ENCODE measurements around the gene CKAP5.
"Not testable (repeated sequence)": the region's sequence is repeated elsewhere in the genome, so short reads cannot be mapped to it uniquely, and the experiment has no call there.

CKAP5 gene

GRCh38 chr11:46850829-46851380 lies 4.8 kb upstream of the CKAP5 start:
- DNase-seq, result no peak

DNA sequence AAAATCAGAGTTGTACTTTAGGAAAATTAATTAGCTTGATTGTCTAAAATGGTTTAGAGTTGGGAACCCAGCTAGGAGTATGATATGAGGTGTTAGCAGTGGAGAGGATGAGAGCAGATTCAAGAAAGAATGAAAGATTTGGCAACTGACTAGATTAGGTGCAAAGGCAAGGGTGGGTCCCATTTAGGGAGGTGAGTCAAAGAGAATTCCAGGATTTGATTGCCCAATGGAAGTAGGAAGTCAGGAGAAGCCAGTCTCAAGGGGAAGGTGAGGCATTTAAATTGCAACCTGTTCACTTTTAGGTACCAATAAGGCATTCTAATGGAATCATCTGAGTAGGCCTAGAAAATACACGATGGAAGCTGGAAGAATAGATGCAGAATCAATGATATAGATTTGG lies 3.6 kb upstream of the CKAP5 start:
- no peak for DNase-seq

GRCh38 chr11:46846510-46846830 lies 390 bp upstream of the CKAP5 start:
- no peak for DNase-seq

- peak; percentile 53 for DNase-seq
Observed at GRCh38 chr11:46845440-46845739, 690 bp downstream of the CKAP5 start.

GRCh38 chr11:46840116-46840515 lies 6.0 kb downstream of the CKAP5 start:
- no peak for DNase-seq

DNA sequence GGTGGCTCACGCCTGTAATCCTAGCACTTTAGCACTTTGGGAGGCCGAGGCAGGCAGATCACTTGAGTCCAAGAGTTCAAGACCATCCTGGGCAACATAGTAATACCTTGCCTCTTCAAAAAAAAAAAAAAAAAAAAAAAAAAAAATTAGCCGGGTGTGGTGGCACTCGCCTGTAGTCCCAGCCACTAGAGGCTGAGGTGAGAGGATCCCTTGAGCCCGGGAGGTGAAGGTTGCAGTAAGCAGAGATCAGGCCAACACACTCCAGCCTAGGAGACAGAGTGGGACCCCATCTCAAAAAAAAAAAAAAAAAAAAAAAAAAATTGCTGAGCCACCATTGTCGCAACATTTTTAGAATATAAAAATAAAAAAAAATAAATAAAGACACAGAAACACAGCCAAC lies 7.6 kb downstream of the CKAP5 start:
- DNase-seq, result no peak

DNA sequence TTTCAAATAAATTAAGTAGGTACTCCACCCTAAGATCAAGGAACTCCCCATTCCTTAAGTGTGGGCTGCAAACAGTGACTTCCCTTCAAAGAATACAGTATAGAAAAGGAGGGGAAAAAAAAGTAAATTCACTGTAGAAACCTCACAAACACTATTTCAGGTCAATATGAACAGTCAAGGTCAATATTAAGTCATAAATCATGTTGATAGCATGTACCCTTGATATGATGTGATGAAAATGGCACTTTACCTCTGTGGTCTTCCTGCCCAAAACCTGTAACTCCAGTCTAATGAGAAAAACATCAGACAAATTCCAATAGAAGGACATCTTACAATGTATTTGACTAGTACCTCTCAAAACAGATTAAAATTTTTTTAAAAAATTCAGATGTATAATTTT lies 8.2 kb downstream of the CKAP5 start:
- no peak for DNase-seq

DNA sequence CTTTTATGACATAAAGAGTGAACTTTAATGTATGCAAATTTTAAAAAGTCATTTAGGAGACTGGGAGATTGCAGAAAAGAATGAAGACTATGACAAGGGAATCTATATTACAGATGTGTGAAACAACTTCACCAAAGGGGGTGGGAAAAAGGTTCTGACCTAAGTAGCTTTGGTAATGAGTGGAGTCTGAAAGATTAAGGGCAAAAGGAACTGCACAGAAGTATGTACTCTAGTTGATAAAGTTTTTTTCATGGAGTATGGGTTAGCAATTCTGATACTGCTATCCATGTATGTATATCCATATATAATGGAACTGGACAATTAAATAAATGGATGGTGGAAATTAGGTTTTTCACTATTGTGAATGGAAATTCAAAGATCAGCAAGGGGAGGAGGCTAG lies 9.2 kb downstream of the CKAP5 start:
- no peak for DNase-seq

DNA sequence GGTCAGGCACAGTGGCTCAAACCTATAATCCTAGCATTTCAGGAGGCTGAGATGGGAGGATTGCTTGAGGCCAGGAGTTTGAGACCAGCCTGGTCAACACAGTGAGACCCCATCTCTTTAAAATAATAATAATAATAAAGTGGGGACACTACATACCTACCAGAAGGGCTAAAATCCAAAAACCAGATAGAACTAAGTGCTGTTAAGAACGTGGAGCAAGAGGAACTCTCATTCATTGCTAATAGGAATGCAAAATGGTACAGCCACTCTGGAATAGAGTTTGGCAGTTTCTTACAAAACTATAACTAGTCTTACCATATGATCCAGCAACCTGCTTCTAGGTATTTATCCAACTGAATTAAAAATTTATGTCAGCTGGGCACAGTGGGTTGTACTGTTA lies 9.6 kb downstream of the CKAP5 start:
- no peak for DNase-seq

GRCh38 chr11:46835897-46836296 lies 10.2 kb downstream of the CKAP5 start:
- no peak for DNase-seq

GRCh38 chr11:46834821-46835220 lies 11.3 kb downstream of the CKAP5 start:
- DNase-seq, result no peak

- DNase-seq, result no peak
Observed at GRCh38 chr11:46832511-46833214, 13.4 kb downstream of the CKAP5 start.

DNA sequence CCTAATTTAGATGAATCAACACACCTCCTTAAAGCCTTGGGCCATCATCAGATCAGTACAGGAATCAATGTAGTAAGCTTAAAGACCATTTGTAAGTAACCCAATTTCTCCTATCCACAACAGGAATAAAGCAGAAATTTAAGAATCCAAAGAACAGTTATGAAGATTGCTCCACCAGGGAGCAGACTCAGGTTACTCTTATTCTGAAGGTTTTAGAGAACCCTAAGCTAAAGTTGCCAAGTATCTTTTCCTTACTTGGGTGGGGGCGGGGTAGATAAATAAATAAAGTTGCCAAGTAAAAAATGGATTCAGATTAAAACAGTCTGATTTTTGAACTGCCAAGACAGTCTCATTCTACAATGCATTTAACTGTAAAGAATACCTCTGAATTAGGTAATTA lies 18.1 kb downstream of the CKAP5 start:
- no peak for DNase-seq

GRCh38 chr11:46826310-46827044 lies 19.6 kb downstream of the CKAP5 start:
- DNase-seq, result peak; percentile 75

GRCh38 chr11:46808799-46809431 lies 37.2 kb downstream of the CKAP5 start:
- no peak for DNase-seq

- no peak for DNase-seq
Observed at GRCh38 chr11:46801694-46802470, 44.2 kb downstream of the CKAP5 start.

DNA sequence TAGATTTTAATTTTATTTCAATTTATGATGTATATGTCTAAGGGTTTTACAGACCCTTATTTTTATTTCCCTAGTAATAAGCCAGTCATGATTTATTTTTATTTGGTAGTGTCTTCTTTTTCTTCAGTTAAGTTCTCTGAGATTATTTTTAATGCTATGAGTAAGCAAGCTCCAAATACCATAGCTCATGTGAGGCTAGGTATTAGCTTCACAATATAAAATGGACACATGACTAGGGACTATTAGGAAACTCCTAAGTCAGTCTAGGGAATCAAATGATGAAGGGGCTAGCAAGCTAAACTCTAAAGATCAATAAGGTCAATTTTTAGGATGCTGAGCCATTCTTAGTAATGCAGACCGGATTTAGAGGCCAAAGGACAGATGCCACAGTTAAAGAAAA lies 45.9 kb downstream of the CKAP5 start:
- no peak for DNase-seq

- not testable (repeated sequence) for DNase-seq
Observed at GRCh38 chr11:46799725-46800124, 46.4 kb downstream of the CKAP5 start.

DNA sequence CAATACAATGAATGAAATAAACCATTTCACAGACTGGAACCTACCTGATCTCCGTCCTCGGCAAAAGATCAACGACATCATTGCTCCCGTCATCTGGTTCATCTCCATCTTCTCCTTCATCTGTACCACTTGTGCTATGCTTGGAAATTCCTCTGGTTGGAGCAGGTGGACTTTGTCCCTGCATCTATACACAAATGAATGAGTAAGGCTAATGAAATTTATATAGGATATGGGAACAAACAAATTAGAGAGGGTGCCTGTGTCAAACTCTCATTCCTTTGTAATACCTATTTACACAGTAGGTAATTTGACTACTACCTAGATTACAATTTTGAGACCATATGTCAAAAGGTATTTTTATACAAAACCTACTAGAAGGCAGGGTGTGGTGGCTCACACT lies 67.7 kb downstream of the CKAP5 start:
- no peak for DNase-seq

GRCh38 chr11:46776878-46777277 lies 69.2 kb downstream of the CKAP5 start:
- DNase-seq, result no peak

GRCh38 chr11:46769636-46770221 lies 76.4 kb downstream of the CKAP5 start:
- DNase-seq, result no peak

- no peak for DNase-seq
Observed at GRCh38 chr11:46766656-46767055, 79.4 kb downstream of the CKAP5 start.

GRCh38 chr11:46762248-46762647 lies 83.8 kb downstream of the CKAP5 start:
- DNase-seq, result no peak

Measured in DMS79 treated with DMSO at 0.1 percent for 48 hours (cell line).